ENCODE measurements around the gene ZDHHC11. TPM values are rescaled to one million over a fixed set of nuclear protein-coding genes. Genes with fewer than 3 reads are reported as not detected.

ZDHHC11 gene
- total and polyA plus RNA-seq, 2 of the 4 experiments (the other 2 are of a cell fraction), result 0.36 to 1.6 TPM

- no peak for ATAC-seq (ENCODE audit: low read depth)
- H3K56ac ChIP-seq (ENCODE audit: extremely low read depth, insufficient read depth, low read length), result no peak overlapping the region
- in situ Hi-C loops (cut with MboI; ENCODE audit: low sequenced_read_pairs), result no loop called here
- CTCF ChIA-PET, result no interaction called here
- H3K9ac ChIP-seq (ENCODE audit: low read depth, low read length), result no peak overlapping the region
- no peak for DNase-seq
- no peaks in the 10 kb centered on the region for H3K4me1 ChIP-seq (ENCODE audit: control insufficient read depth, insufficient read depth, low read length)
- H2AFZ ChIP-seq (replicated peaks; ENCODE audit: low read length, poor library complexity), result no peak overlapping the region
- no peak overlapping the region for H3K4me2 ChIP-seq (ENCODE audit: low read depth, low read length)
- H4K8ac ChIP-seq (ENCODE audit: low read depth in 2 of 2, low read length in 2 of 2), result no peak overlapping the region
- H3K4me3 ChIP-seq (ENCODE audit: insufficient read depth, low read depth, low read length), result no peak overlapping the region
- H3K18ac ChIP-seq (ENCODE audit: low read depth, low read length), result no peak overlapping the region
- H3K14ac ChIP-seq (replicated peaks; ENCODE audit: low read depth, low read length), result no peak overlapping the region
- intact Hi-C loops (cut with micrococcal nuclease), result no loop called here
- TF ChIP-seq USF2 (IDR thresholded peaks at IDR 0.05; ENCODE audit: low read depth, low read length) (no peak), SMC3 (IDR thresholded peaks at IDR 0.05; ENCODE audit: low read depth, low read length) (no peak)
- BruUV-seq (replicated peaks), result no TSS peak
- POLR2A ChIA-PET (ENCODE audit: unreplicated experiment), result no interaction called here
- H3K79me1 ChIP-seq (ENCODE audit: low read depth in 1 of 2, low read length in 2 of 2), result peaks cover 0 to 4% of the 10 kb centered on the region in 2 experiments; a peak in 3 of 4 replicates
- no peak overlapping the region for H3K23ac ChIP-seq (ENCODE audit: low read depth, low read length)
- no peaks in the 10 kb centered on the region for H3K9me3 ChIP-seq (ENCODE audit: control insufficient read depth, insufficient read depth, low read length)
- no peak overlapping the region for H2BK120ac ChIP-seq (ENCODE audit: low read depth, low read length)
- no peak overlapping the region for H2BK20ac ChIP-seq (ENCODE audit: low read depth, low read length)
- 84% methylated on average over 5 of the region's 10 CpGs; no CpG with 5 or more reads in 1 of the 2 experiments for WGBS, 2 experiments (ENCODE audit: extremely low coverage in 2 of 2, insufficient read length in 1 of 2)
- dilution Hi-C loops (cut with HindIII; ENCODE audit: low sequenced_read_pairs, unreplicated experiment), result no loop called here
- peaks cover 3% of the 10 kb centered on the region; the same call in 1 of the 2 replicates for H4K20me1 ChIP-seq (ENCODE audit: insufficient read depth, low read length)
- H3K4ac ChIP-seq (ENCODE audit: low read depth, low read length), result no peak overlapping the region
- no peaks in the 10 kb centered on the region for H3K27me3 ChIP-seq (ENCODE audit: control insufficient read depth, insufficient read depth, low read length)
- no peak overlapping the region for H2BK5ac ChIP-seq (ENCODE audit: low read depth, low read length, poor library complexity, severe bottlenecking)
- no peak overlapping the region for H4K91ac ChIP-seq (ENCODE audit: insufficient read depth, low read depth, low read length)
- no peak overlapping the region for H2BK15ac ChIP-seq (ENCODE audit: low read depth, low read length)
- peaks cover 74% of the 10 kb centered on the region for H3K36me3 ChIP-seq (ENCODE audit: control insufficient read depth, insufficient read depth, low read length)
- H3K9me1 ChIP-seq (ENCODE audit: insufficient read depth, low read length), result no peaks in the 10 kb centered on the region
- H2AK5ac ChIP-seq (ENCODE audit: low read depth, low read length), result no peak overlapping the region
- no peak overlapping the region for H3K27ac ChIP-seq (ENCODE audit: insufficient read depth, low read length)
- H4K5ac ChIP-seq (ENCODE audit: low read depth, low read length), result no peak overlapping the region
- no peak overlapping the region for H2AK9ac ChIP-seq (replicated peaks; ENCODE audit: low read depth, low read length, poor library complexity)
Measured at GRCh38 chr5:872301-872700, 21.5 kb upstream of the ZDHHC11 start.
